ENCODE measurements around the gene H2BK1.

The H2BK1 gene

DNA sequence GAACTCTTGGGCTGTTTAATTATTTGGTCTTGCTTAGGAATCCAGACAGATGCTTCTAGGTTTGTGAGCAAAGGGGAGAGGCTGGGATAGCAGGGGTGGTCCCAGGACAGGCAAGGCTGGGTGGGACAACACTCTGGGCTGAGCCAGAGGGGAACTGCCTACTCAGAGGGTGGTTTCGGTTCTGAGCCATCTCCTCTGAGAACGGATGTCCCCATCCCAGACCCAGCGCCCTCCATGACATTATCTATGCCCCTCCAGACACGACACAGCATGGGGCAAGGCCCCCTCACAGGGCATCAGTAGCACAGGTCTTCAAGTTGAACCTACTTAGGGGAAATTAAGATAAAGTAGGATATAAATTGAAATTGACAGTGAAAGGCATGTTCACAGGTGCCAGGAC is 30.3 kb downstream of the H2BK1 start:
- FAIRE-seq = no peak
- DNase-seq (ENCODE audit: insufficient read length, low spot score) = no peak

DNA sequence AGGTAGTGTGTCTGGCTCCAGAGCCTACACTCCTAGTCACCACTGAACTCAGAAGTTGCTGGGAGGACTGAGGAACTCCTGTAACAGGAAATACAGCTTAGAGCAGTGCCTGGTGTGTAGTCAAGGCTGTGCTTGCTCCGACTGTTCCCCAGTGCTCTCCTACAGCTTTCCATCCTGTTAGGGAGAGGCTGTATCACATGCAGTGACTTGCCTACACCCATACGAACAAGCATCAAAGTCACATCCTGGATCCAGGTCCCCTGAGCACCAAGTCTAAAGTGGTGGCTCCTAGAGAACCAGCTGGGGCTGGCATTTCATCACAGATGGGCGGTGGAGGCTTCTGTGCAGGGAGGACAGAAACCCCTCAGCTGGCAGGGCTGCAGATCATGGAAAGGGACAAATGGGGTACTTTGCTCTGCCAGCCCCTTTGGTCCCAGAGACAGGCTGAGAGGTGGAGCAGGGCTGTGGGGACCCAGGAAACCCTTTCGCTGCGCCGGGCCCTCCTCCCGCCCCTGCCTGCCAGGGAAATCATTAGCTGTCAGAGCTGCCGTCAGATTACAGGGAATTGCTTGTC is 30.9 kb downstream of the H2BK1 start:
- DNase-seq (ENCODE audit: insufficient read length, low spot score) (no peak), FAIRE-seq (no peak)

DNA sequence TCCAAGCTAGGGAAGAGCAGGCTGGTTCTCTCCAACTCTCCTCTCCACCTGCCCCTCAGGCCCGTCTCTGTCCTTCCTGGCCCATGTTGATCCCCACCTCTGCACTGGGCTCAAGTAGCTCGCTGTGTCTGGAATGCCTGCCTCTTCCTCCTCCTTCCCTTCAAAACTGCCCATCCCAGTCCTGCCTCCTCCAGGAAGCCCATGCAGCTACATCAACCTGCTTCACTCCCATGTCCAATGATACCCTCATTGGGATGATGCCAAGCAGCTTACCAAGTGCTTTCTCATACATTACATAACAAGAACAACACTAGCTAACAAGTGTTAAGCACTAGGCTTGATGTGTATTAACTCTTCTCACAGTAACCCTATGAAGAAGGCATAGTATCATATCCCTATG is 31.5 kb downstream of the H2BK1 start:
- no peak for FAIRE-seq
- no peak for DNase-seq (ENCODE audit: insufficient read length, low spot score)

DNA sequence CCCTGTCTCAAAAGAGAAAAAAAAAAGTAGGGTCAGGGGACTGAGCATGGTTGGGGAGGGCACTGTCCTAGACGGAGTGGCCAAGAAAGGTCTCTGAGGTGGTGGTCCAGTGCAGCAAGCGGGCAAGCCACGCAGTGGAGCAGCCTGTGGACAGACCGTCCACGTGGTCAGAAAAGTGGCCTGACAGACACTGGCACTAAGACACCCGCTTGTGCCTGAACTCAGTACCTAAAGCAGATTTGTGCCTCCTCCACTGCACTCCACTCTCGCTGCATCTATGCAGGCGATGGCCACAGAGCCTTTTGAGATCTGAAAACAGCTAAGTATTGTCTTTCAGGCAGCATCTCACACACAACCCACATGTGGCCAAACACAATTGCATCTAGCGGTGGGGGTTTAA is 32.1 kb downstream of the H2BK1 start:
- no peak for DNase-seq (ENCODE audit: insufficient read length, low spot score)
- no peak for FAIRE-seq

DNA sequence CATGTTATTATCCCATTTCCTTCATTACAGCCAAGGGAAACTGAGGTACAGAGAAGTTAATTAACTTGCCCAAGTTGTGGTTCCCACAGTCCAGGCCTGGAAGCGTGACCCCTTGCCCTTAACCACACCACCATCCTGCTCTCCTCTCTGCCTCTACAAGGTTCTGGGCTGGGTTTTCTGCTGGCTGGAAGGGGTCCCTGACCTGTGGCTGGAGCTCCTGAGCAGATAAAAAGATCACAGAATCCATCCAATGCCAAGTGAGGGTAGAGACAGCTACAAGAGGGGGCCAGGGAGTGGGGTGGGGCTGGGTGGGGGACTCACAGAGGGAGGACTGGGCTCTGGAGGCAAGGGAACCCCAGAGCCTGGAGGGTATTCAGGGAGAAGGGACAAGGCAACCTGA is 33.0 kb downstream of the H2BK1 start:
- no peak for FAIRE-seq
- DNase-seq (ENCODE audit: insufficient read length, low spot score) = no peak

DNA sequence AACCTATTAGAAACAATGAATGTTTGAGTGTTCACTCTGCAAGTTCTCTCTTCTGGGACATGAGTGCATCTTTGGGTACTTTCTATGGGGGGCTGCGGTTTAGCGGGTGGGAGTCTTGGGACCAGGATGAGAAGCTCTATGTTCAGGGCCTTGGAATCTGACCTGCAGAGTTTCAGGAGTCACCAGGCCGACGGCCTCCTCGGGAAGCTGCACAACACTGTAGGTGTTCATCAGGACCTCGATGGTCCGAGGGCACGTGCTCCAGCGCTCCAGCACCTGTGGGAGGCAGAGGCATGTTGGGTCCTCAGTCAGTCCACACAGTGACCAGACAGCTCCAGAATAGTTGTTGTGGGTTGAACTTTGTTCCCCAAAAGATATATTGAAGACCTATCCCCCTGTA is 33.9 kb downstream of the H2BK1 start:
- DNase-seq (ENCODE audit: insufficient read length, low spot score) (no peak), FAIRE-seq (no peak)

DNA sequence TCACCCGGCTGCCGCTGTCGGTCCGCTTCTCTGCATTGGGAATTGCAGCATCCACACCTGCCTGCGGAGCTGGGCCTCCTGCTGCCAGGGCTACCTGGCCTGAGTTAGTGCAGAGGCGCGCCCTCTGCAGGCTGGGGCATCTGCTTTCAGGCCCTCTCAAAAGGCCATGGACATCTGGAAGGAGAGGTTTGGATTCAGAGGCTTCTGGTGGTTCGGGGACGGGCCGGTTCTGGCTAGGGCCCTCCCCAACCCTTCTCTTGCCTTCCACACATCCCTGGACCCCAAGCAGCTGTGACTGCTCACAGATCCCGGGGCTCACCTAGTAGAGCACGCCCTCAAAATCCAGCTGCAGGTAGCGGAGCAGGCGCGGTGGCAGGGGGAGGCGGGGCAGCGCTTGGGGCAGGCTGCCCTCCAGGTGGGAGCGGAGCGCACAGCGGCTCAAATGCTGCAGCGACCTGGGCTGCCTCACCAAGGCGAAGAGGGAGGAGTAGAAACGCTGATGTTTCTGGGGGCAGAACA is 34.4 kb downstream of the H2BK1 start:
- DNase-seq (ENCODE audit: insufficient read length, low spot score) (no peak), FAIRE-seq (no peak)

DNA sequence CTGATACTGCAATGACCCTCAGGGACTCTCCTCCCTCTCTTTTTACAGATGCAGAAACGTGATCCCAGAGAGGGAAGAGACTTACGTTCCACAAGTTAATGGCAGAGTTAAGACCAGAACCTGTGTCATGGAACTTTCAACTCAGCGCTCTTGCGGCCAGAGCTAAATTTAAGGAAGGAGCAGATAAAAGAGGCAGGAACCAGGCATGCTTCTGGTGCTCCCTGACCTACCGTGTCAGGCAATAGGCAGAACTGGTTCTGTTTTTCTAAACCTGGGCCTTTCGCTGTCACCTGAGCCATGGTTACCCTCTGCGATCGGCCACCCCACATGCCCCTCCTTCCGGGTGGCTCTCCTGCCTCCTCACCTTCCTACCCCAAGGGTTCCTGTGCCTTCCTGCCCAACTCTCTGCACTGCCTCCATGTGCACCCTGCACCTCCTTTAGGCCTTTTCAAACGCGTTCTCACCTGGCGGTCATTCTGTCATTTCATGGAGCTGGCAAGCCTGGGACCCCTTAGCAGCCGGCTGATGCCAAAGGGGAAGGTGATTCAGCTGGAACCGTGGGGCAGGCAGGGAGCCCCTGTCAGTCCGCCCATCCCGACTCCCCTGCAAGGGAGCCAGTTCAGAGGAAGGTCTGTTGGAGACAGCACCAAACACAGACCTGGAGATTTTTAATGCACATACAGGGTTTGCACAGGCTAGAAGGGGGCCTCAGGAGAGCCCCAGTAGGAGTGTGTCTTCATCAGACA is 35.1 kb downstream of the H2BK1 start:
- DNase-seq (ENCODE audit: insufficient read length, low spot score) (no peak), FAIRE-seq (no peak)

DNA sequence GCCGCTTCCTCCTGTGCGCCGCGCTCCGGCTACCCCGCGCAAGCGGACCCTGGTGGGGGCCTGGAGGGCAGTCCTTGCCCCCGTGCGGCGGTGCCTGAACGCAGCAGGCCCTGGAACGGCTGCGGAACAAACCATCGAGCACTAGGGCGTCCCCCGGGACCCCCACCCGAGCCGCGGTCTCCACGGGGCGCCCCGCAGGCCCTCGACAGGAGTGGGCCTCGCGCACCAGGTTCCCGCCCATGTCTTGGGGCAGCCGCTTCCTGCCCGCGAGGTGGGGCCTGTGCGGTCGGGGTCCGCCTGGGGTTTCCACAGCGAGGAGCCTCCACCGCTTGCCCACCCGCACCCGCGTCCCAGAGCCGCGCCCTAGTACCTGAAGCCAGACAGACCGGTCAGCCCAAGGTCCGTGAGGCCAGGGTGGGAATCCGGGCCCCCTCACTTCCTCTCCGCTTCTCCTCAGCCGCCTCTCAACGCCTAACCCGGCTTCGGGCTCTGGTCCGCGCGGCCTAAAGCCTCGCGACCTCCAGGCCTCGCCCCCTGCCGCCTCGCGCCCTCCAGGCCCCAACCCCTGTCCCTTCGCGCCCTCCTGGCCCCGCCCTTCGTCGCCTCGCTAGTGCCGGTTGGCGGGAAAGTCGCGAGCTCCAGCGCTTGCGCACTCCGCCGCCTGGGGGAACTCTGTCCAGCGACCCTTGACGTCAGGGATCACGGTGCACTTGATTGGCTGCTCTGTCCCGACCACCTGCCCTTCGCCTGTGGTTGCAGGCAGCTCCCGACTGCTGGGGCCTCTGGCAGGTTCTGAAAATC is 35.8 kb downstream of the H2BK1 start:
- DNase-seq (ENCODE audit: insufficient read length, low spot score) (no peak), FAIRE-seq (no peak)

DNA sequence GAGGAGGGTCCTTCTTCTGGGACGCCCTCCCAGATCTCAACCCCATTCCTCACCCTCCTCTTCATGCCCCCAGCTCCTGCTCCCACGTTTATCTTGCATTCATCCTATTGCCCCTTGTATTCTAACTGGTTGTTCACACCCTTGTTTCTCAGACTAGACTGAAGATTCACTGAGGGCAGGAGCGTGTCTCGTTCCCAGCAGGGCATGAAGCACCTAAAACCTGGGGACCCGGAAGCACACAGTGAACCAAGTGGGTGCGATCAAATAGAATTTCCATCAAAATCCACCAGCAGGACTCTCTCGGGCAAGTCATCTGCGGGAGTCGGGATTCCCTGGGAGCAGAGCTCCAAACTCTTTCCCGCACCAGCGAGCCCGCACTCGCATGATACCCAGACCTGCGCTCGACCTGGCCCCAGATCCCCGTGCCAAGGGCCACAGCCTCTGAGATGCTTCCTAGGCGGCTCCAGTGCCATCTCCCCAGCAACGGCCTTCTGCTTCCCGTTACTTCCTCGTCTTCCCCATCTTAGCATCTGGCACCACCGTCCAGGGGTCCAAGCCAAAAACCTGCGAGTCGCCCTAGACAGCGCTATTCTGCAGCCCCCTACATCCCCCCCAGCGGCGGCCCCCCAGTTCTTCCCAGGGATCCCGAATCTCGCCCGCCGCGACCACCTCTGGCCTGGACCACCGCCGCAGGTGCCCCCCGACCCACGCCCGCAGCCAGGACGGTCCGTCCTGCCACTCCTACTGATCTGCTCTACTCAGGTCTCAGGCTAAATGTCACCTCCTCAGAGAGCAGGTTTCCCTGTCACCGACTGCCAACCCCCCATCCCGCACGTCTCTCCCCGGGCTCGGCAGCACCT is 36.7 kb downstream of the H2BK1 start:
- FAIRE-seq (no peak), DNase-seq (ENCODE audit: insufficient read length, low spot score) (no peak)

DNA sequence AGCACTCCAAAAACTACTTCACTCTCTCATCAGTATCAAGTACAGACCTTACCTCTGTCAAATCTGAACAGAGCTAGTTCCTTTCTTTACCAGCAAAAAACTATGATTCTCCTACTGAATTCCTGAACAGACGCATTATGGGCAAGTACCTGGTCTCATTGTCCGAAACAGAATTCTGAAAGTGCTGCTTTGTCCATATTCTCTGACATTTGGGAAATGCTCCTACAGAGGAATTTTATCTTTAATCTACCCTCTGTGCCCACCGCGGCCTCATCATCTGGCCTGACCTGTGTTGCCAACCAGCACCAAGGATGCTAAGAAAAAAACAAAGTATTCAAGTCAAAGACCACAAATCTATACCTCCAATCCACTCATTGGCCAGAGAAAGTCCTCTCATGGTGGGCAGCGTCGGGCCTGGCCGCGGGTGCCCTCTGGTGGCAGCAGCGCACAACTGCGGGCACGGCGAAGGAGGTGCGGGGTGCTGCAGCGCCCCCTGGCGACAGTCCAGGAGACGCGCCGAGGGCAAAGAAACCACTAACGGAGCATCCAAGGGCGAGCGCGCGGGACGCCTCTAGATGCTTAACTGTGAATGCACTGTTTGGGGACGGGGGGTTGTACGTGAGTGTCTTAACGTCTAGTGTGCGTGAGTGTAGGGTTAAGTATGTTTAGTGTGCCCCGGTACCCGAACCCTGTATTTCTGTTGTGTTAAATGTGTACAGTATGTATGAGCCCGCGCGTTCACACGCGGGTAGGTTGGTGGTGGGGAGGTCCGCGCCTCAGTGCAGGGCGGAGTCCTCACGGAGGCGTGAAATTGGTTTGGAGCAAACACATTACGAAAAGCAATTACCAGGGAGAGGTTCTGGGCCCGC is 37.8 kb downstream of the H2BK1 start:
- FAIRE-seq (peak; percentile 20), DNase-seq (ENCODE audit: insufficient read length, low spot score) (peak; percentile 76)

DNA sequence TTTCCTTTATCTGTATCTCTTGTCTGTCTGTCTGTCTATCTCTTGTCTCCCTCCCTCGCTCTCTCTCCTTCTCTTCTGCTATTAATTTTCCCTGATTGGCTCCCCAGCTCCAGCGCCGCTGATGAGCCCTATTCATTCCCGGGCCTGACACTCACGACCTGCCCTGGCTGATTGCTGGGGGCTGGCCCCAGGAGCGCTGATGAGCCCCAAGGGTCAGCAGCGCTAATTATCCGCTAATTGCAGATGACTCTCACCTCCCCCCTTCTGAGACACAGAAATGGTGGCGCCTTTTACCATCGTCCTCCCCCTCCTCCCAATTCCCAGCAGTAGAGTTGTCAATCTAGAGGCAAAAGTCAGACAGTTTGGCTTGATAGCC is 41.5 kb downstream of the H2BK1 start:
- FAIRE-seq = no peak
- no peak for DNase-seq (ENCODE audit: insufficient read length, low spot score)

DNA sequence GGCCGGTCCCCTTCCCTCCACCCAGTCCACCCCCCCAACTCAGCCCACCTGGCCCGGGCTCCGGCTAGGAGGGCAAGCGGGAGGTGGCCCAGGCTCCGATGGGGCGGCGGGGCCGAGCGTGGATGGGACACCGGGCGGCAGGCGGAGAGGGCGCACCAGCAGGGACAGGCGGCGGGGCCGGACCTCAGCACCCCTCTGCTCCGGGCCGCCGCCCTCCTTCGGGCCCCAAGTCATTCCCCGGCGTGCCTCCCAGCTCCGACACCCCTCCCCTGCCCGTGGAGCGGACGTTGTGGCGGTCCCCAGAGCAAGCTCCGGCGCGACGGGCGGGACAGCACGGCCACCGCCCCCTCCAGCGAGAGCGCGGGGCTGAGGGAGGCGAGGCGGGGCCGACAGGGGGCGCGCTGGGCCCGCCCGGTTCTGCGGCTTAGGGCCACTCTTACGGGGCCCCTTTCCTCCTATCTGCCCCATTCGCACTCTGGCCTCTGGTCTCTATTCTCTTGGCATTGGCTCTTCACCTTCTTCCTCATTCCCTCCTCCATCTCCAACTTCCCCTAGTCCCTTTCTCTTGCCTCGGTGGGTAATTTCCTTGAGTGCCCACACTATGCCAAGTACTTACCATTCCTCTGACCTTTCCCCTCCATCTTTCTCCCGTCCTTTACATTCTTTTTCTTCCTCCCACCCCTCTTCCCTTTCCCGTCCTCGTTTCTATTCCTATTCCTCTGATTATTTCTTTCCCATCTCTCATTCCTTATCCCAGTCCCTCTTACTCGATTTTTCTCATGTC is 42.1 kb downstream of the H2BK1 start:
- DNase-seq (ENCODE audit: insufficient read length, low spot score) (peak; percentile 46), FAIRE-seq (no peak)

DNA sequence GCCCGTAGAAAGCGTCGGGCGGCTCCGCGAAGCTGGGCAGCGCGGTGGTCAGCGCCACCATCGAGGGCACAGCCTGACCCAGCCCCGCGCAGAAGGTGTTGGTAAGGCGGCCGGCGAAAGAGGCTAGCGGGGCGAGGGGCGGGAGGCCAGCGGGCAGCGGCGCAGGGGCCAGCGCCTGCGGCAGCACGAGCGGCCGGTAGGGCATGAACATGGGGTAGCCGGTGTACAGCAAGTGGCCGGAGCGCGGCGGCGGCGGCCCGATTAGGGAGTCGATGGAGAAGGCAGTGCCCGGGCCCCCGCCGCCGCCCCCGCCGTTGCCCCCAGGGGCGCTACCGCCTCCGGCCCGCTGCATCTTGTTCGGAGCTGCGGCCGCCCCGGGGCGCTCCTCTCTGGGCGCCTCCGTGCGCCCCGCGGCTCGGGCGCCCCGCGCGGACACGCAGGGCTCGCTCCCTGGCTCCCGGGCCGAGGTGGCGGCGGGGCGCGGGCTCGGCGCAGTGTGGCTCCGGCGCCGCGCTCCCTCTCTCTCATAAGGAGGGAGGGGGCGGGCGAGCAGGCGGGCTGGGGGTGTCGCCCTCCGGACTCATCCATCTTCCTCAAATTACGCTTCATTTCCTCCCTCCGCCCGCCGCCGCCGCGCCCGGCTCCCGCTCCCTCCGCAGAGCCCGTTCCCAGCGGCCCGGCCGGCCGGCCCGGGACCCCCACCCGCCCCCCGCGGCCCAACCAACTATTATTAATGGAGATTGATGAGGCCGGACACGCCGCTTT is 42.9 kb downstream of the H2BK1 start, which contains the start of gene GBX1:
Gene GBX1, minus strand, starts transcription at position 498 of the 765 bp plus-strand sequence. Its CDS starts 146 bp downstream, at position 352.
- DNase-seq (ENCODE audit: insufficient read length, low spot score) (peak; percentile 24), FAIRE-seq (no peak)

DNA sequence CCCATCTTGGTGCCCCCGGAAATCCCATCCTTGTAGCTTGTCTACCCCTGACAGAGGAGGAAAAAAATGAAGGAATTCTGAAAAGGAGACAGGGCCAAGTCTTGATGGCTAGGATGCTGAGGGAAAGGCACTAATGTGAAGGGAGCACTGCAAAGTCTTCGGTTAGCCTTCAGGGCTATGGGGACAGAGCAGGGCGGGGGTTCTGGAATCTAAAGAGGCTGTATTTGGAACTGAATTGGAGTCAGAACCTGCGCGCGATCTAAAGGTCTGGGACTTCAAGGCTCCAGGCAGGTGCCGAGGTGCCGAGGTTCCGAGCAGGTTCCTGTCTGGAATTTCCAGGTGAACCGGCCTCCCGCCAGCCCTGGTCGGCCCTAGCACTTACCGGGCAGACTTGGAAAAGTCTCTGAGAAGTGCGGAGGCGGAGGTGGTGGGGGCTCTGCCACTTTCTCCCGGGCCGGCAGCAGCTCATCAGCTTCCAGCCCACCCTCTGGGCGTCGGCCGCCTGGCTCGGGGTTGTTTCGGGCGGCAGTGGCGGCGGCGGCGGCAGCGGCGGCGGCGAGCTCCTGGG is 43.6 kb downstream of the H2BK1 start:
- FAIRE-seq (no peak), DNase-seq (ENCODE audit: insufficient read length, low spot score) (no peak)

DNA sequence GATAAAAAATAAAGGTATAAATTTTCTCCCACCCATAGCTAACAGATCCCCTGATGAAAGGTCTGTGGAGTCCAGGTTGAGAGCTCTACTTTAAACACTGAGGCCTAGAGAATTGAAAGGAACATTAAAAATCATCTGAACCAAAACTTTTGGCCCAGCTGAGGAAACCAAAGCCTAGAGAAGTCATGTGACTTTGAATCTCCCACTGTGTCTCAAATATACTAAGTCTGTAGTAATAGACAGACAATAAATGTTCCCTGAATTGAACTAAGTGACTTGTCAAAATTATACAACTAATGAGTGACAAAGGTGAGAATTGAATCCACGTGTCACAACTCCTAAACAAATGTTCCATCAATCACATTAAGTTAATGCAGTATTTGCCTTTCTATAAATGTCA is 48.5 kb downstream of the H2BK1 start:
- no peak for FAIRE-seq
- no peak for DNase-seq (ENCODE audit: insufficient read length, low spot score)

All from HTR-8/SVneo (cell line).